Right renal pelvis (tissue), 4 donors: ENCODE data around the gene CCL1. TPM values are rescaled to one million over a fixed set of nuclear protein-coding genes. Genes with fewer than 3 reads are reported as not detected.

ENCODE experiments used
- DNase-seq, 4 donors: peaks; one replicate each; pipeline ENCODE4 v3.0.0-alpha.2; 2013; ENCODE audit warnings: low read depth in 4 of 4, low spot score in 3 of 4, missing footprints in 1 of 4
- polyA plus RNA-seq, 4 donors: library from polyadenylated mRNA; unstranded; fragments of 120-200 nt; gene quantifications; one replicate each; pipeline ENCODE4 v1.2.1, GENCODE V29; 2013; ENCODE audit not compliant: insufficient read length in 4 of 4

The CCL1 gene, protein sequence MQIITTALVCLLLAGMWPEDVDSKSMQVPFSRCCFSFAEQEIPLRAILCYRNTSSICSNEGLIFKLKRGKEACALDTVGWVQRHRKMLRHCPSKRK
- not detected for polyA plus RNA-seq

DNA sequence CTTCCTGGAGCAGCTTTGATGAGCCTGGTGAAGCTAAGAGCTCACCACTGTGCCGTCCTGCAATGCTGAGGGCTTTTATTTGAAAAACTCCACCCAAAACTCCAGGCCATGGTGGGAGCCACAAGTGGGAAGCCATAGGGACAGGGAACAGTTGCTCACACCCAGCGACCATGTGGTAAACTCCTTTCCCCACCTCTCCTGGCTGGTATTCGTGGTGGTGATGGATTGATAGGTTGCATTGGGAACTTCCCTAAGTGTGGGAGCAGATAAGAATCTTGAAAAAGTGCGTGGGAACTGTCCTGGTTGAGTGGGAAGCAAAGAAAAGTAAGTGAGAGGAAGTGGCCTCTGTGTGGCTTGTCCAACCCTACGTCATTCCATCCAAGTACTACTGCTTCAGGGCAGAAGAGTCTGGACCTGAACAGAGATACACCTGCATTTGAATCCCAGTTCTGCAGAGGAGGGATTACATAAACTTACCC lies at the start of gene CCL1:
TSS of gene CCL1 (minus strand) at position 51 of the 479 bp plus-strand sequence. CDS start 72 bp downstream, outside the sequence.
- DNase-seq = no peak

DNA sequence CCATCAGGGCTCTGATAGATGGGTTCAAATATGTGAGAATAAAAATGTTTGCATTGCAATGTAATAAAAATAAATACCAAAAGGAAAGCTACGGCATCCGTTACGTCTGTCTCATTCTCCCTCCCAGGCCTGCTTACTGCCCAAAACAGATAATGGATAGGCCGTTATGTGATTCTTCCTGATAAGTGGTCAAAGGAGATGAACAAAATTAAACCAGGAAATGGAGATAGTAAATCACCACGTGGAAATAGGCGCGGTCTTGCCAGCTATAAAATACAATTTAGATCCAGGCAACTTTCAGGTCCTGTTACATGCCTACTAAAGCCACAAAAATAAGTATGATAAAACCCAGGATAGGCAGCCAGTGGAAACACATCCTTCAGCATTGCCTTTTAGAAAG lies 49.5 kb upstream of the CCL1 start:
- DNase-seq = no peak

DNA sequence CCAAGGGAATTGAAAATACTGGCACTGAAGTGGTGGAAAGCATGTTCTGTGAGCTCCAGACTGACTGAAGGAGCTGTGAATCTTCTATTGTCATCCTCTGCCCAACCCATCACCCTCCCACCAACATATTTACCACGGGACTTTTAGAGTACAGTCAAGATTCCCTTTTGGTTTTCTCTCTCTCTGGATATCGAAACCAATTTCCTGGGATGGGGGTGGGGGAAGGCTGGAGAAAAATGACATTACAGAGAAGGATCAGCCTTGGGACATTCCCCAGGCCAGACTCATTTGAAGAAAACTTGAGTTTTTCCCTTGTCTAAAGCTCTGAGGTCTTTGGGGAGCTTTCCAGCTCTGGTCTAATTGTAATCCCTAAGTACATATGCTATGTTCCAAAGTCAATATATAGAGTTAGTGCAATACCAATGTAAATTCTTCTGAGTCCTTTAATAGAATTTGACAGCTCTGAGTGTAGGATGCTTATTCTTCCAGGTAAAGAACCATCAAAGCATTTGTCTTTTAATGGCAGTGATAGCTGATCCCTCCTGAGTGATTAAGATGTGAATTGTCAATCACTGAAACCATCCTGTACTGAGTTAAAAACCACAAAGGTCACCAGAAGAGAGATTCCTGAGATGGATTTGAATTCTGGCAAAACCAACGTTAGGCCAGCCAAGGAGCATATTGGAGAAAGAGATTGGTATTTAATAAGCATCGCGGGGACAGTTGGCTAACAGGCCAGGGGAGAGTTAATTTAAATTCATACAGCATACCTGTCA lies 48.8 kb upstream of the CCL1 start:
- DNase-seq = no peak

- DNase-seq = no peak
Observed at GRCh38 chr17:34409352-34409751, 46.3 kb upstream of the CCL1 start.

GRCh38 chr17:34408439-34408838 lies 45.4 kb upstream of the CCL1 start:
- DNase-seq = no peak

GRCh38 chr17:34406226-34406625 lies 43.2 kb upstream of the CCL1 start:
- no peak for DNase-seq

DNA sequence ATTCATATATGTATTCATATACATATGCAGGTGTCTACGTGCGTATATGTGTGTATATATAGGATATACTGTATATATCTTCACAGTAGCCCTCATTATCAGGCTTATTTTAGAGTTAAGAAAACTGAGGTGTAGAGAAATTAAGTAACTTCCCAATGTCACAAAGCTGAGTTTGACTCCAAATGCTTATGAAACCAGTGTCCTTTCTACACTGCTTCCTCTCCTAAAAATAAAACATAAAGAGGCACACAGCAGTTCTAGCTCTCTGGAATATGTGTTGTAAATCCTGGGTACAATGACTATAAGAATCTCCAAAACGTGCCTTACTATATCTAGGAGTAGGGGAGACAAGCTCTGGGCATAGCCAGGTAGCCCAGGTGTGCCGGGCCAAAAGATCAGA lies 40.0 kb upstream of the CCL1 start:
- DNase-seq = no peak

DNA sequence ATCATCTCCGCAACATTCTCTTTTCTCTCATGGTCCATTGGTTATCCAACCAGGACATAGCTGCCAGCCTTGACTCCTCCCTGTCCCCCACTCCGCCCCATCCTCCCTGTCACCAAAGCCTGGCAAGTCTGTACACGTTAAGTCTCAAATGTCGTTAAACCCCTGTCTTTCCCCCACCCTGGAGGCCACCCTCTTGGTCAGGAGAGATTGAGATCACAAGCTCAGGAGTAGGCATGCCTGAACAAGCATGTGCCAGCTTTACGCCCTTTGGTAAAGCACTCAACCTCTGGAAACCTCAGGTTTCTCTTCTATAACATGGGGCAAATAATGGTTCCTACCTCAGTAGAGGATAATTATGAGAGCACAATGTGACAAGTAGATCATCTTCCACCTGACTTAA lies 38.1 kb upstream of the CCL1 start:
- no peak for DNase-seq

GRCh38 chr17:34400301-34400931 lies 37.4 kb upstream of the CCL1 start:
- no peak for DNase-seq

- DNase-seq = no peak
Observed at GRCh38 chr17:34399725-34400124, 36.7 kb upstream of the CCL1 start.

GRCh38 chr17:34398990-34399389 lies 36.0 kb upstream of the CCL1 start:
- no peak for DNase-seq

DNA sequence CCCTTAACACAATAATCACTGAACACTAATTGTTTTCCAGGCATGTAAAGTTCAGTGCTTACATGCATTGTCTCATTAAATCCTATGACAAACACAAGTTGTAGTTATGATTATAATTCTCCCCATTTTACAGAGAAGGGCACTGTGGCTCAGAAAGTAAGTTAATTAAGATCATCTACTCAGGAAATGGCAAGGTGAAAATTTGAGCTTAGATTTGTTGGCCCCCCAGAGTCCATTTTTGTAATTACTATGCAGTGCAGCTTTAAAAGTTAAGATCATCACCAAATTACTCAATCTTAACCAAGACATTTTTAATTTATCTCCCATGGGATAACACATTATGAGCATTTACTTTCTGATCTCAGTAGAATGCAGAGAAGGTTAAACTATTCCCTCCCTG lies 34.2 kb upstream of the CCL1 start:
- DNase-seq = no peak

- no peak for DNase-seq
Observed at GRCh38 chr17:34393401-34393800, 30.4 kb upstream of the CCL1 start.

DNA sequence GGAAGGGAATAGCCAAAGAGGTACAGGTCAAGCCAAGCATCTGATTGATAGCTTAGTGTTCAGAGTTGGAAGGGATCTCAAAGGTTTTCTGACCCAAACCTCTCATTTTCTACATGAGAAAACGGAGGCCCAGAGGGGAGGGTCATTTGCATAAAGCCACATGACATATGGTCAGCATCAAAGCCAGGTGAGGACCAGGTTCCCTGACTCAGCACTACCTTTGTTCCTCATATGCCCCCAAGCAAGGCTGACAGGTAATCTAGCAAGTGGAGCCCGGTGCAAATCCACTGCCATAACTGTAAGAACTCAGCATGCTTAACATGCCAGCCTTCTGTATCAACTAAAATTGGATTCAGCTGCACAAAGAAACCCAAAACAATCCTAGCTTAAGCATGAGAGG lies 28.2 kb upstream of the CCL1 start:
- no peak for DNase-seq

DNA sequence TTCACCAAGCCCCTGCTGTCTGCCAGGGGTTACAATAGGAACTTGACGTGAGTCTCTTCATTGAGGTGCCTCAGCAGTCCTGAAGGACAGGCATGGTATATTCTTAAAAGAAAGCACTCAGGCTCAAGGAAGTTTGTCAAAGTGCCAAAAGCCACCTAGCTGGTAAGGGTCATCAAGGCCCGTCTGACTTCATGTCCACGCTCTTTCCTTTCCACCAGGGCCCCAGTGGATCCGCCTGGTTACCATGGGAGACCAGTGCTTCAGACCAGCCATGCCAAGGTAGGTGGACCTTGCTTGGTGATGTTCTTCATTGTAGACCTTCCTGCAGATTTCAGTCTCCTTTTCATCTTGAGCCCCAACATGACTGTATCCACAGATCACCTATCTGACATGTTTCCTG lies 27.6 kb upstream of the CCL1 start:
- no peak for DNase-seq

- DNase-seq = no peak
Observed at GRCh38 chr17:34389126-34389750, 26.2 kb upstream of the CCL1 start.

DNA sequence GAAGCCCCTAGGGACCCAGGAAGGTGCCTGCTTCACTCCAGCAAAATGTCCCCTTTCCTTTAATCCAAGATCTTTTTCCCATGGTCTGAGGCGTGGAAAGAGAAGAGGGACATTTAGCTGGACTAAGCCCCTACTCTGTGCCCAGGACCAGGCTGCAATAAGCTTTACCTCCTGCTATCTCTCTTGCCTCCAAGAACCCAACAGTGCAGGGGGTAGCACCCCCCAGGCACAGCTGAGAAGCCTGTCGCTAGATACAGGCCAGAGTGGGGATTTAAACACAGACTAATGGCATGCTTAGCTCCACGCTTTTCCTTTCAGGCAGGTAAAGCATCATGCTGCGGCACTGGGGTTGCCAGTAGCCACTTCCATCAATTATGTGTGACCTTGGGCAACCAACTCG lies 24.5 kb upstream of the CCL1 start:
- no peak for DNase-seq

DNA sequence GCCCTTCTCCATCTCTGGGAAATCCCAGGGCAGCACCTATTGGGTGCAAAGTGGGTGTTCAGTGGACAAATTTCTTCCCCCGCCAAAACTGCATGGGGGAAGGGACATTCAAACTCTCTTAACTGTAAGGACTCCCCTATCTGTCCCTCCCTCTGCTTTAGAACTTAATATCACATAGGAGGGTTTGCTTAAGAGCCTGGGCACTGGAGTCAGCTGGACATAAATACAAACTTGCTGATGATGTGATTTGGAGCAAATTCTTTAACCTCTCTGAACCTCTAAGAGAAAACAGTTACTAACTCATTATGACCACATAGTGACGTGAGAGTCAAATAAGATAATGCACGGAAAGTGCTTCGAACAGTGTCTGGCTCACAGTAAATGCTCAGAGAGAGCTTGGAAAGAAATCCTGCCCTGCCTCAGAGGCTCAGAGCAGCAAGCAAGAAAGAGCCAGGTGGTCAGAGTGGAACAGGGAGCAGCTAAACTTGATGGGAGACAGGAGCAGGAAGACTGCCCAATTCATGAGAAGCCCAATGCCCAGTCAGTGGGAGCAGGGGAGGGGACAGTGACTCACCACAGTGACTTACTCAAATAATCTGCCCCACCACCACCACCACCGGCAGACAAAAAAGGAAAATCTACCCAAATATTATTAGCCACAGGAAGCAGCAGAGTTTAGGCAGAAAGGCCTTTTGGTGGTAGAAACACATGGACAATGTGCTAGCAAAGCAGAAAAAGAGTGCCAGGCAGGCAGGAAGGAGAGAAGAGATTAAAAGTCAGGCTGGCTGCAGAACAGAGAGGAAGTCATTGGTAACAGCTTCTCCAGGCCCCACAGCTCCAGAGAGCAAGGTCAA lies 23.9 kb upstream of the CCL1 start:
- no peak for DNase-seq

DNA sequence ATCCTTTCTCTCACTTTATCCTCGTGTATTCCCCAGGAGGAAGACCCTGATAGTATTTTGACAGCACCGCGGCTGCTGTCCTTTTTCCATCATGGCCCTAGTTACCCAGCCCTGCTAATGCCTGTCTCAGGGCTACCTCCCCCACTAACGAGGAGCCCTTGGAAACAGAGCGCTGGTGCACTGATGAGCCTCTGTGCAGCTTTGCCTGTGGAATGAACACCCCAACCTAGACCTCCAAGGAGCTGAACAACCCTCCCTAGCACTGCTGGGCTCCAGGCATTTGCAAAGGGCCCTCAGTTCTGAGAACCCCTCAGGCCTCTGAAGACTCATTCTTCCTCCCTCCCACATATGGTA lies 23.3 kb upstream of the CCL1 start:
- no peak for DNase-seq

- DNase-seq = no peak
Observed at GRCh38 chr17:34384822-34385605, 22.0 kb upstream of the CCL1 start.
